ENCODE data around the gene REC114. TPM values are rescaled to one million over a fixed set of nuclear protein-coding genes. Genes with fewer than 3 reads are reported as not detected.
A peak's percentile ranks its signal among the peaks of the same experiment; 100 is the strongest.

REC114 gene
- total RNA-seq, 4 donors from 2014 or later, result not detected

DNA sequence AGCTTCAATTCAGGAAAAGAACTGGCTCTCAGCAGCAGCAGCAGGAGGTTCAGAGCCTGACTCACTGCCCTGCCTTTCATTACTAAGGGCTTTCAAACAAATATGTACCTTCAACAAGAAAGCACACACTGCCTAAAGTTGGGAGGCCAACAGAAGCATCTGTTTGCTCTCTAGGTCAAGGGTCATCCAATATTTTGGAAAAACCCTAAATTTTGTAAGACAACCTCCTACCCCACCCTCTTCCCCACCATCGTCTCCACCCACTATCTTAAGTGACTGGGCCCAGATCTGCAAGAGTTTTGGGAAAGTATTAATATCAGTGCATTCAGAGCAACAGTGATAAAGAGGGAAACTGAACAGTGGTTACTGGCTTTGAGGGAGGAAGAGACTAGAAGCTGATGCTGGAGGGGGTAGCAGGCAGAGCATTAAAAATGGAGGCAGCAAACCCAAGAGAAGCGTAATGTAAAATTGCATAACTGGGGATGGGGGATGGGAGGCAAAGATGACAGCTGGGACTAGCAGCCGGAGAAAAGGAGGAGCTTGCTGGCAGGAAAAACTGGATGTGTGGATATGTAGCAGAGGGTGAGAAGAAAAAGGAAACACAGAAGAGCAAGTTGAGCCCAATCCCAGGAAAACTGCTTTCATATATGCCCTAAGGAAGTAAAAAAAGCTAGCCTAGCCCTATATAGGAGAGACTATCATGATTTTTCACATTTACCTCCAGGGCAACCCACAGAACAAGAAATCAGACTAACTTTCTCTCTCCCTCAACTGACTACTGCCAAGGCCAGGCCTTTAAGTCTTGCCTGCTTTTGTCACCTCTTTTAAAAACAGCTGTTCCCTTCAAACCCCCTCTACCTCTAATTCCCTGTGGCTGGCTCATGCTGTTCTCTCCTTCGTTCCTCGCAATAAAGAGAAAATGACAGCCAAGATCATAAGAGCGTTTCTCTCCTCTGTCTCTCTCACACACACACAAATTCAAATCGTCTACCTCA lies 158.8 kb downstream of the REC114 start:
- Histone ChIP-seq H3K36me3 (no peaks in the 10 kb centered on the region), H3K9me3 (no peaks in the 10 kb centered on the region), H3K27ac (peak overlapping the region; percentile 60 to 87), H3K4me1 (peaks cover 23 to 29% of the 10 kb centered on the region in 2 donors), H3K27me3 (no peaks in the 10 kb centered on the region), H3K4me3 (no peak overlapping the region)
- intact Hi-C loops (cut with DNase I; ENCODE audit: low total_unique reads), result no loop called here
- DNase-seq, result peak; percentile 53 to 59
- TF ChIP-seq, protein P1, sequence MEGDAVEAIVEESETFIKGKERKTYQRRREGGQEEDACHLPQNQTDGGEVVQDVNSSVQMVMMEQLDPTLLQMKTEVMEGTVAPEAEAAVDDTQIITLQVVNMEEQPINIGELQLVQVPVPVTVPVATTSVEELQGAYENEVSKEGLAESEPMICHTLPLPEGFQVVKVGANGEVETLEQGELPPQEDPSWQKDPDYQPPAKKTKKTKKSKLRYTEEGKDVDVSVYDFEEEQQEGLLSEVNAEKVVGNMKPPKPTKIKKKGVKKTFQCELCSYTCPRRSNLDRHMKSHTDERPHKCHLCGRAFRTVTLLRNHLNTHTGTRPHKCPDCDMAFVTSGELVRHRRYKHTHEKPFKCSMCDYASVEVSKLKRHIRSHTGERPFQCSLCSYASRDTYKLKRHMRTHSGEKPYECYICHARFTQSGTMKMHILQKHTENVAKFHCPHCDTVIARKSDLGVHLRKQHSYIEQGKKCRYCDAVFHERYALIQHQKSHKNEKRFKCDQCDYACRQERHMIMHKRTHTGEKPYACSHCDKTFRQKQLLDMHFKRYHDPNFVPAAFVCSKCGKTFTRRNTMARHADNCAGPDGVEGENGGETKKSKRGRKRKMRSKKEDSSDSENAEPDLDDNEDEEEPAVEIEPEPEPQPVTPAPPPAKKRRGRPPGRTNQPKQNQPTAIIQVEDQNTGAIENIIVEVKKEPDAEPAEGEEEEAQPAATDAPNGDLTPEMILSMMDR (IDR thresholded peaks at IDR 0.05), result no peak
- no peak for TF ChIP-seq POLR2A (IDR thresholded peaks at IDR 0.05)

DNA sequence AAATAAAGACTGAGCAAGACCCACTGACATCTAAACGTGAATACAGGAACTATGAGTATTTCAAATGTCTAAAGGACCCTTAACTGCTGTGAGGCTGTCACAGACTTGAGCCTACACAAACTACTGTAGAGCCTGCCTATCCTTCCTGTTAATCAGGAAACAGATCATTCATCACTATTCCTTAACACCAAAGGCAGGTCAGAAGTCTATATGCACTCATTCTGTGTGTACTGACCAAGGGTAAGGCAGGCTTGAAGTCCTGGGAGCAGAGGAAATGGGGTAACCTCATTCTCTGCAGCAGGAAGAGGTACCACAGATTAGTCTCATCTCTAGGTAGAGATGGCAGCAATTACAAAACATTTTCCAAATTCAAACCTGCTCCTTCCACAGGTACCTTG lies 159.5 kb downstream of the REC114 start:
- peak overlapping the region; percentile 60 to 87 for H3K27ac ChIP-seq
- peaks cover 23 to 30% of the 10 kb centered on the region in 2 donors for H3K4me1 ChIP-seq
- DNase-seq, result no peak
- no peak overlapping the region for H3K4me3 ChIP-seq
- no peaks in the 10 kb centered on the region for H3K27me3 ChIP-seq
- no peaks in the 10 kb centered on the region for H3K36me3 ChIP-seq
- intact Hi-C loops (cut with DNase I; ENCODE audit: low total_unique reads), result no loop called here
- H3K9me3 ChIP-seq, result no peaks in the 10 kb centered on the region
- no peak for TF ChIP-seq POLR2A (IDR thresholded peaks at IDR 0.05)
- TF ChIP-seq, protein P1 (IDR thresholded peaks at IDR 0.05), result no peak

DNA sequence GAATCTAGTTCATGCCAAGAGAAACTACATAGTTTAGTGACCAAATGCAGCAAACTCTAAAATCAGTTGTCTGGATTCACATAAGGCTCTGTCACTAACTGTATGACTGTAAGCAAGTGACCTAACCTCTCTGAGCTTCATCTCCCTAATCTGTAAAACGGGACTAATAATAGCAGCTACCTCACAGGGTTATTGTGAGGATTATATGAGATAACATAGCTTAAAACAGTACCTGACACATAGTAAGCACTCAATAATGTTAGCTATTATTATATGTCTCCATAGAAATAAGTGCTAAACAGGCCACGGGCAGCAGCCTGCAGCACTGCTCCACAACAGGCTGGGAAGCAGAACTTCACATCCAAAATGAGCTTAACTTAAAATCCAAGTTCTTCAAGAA lies 160.0 kb downstream of the REC114 start:
- DNase-seq, result no peak
- peak overlapping the region in 1 of 2 donors; percentile 60 for H3K27ac ChIP-seq
- H3K27me3 ChIP-seq, result no peaks in the 10 kb centered on the region
- H3K4me3 ChIP-seq, result no peak overlapping the region
- intact Hi-C loops (cut with DNase I; ENCODE audit: low total_unique reads), result no loop called here
- no peaks in the 10 kb centered on the region for H3K9me3 ChIP-seq
- H3K36me3 ChIP-seq, result no peaks in the 10 kb centered on the region
- H3K4me1 ChIP-seq, result peaks cover 23 to 30% of the 10 kb centered on the region in 2 donors
- TF ChIP-seq POLR2A (IDR thresholded peaks at IDR 0.05), result no peak
- TF ChIP-seq, protein P1 (IDR thresholded peaks at IDR 0.05), result no peak

DNA sequence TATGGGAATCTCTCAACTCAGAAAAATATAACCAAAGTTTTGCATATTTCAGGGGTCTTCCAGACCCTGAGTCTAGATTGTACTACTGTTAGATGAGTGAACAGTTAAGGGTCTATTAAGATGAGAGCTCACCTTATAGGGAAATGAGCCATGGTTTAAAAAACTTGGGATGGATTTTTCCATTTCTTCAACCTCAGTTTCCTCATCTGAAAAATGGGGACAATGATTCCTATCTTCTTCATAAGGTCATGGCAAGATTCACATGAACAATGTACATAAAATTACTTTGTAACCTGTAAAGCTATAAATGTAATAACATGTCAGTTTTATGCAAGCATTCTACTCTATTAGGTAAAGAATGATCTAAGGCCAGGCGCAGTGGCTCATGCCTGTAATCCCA lies 161.5 kb downstream of the REC114 start:
- Histone ChIP-seq H3K4me1 (peaks cover 12 to 38% of the 10 kb centered on the region in 2 donors), H3K27me3 (no peaks in the 10 kb centered on the region), H3K9me3 (no peaks in the 10 kb centered on the region), H3K27ac (peak overlapping the region in 1 of 2 donors; percentile 77), H3K36me3 (no peaks in the 10 kb centered on the region), H3K4me3 (no peak overlapping the region)
- no peak for TF ChIP-seq POLR2A (IDR thresholded peaks at IDR 0.05)
- TF ChIP-seq, protein P1 (IDR thresholded peaks at IDR 0.05), result no peak
- intact Hi-C loops (cut with DNase I; ENCODE audit: low total_unique reads), result no loop called here
- DNase-seq, result no peak

DNA sequence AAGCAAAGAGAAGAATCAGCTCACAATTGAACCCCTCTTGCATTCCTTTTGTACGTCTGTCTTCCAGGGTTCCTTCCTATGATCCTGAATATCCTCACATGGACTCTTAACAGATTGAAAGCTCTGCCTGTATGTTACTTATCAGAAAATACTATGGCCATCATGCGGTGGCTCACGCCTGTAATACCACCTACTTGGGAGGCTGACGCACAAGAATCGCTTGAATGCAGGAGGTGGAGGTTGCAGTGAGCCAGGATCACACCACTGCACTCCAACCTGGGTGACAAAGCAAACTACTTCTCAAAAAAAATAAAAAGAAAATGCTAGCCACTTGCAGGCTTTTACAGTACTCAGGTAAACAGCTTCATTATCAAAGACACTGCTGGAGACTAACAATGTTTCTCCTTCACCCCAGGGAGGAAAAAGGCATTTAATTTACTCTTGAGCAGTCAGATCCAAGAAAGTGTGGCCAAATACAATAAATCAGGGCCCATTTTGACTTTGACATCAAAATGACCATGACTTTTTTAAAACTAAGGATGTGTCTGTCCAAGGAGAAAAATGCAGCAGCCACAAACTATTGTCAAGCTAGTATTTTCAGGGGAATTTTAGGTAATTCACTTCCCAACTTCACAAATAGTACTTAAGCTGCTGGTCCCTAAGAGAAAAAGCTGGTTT lies 162.9 kb downstream of the REC114 start:
- intact Hi-C loops (cut with DNase I; ENCODE audit: low total_unique reads), result no loop called here
- TF ChIP-seq, protein P1 (IDR thresholded peaks at IDR 0.05), result no peak
- Histone ChIP-seq H3K4me1 (peaks cover 2 to 38% of the 10 kb centered on the region in 2 donors), H3K27me3 (no peaks in the 10 kb centered on the region), H3K9me3 (no peaks in the 10 kb centered on the region), H3K27ac (peak overlapping the region; percentile 28 to 77), H3K36me3 (no peaks in the 10 kb centered on the region), H3K4me3 (no peak overlapping the region)
- no peak for DNase-seq

Measured in uterus (tissue), 4 donors.